Left renal pelvis (tissue), 4 donors: ENCODE measurements around the gene PCNT. TPM values are rescaled to one million over a fixed set of nuclear protein-coding genes. Genes with fewer than 3 reads are reported as not detected.
"Not testable (repeated sequence)": the region's sequence is repeated elsewhere in the genome, so short reads cannot be mapped to it uniquely, and the experiment has no call there.

ENCODE experiments used
- DNase-seq, 4 donors: peaks; one replicate each; pipeline ENCODE4 v3.0.0-alpha.2; 2013; ENCODE audit warnings: low read depth in 4 of 4, low spot score in 3 of 4
- polyA plus RNA-seq, 4 donors: library from polyadenylated mRNA; unstranded; fragments of 120-200 nt; gene quantifications; one replicate each; pipeline ENCODE4 v1.2.1, GENCODE V29; 2013; ENCODE audit not compliant: insufficient read length in 4 of 4

PCNT gene
- polyA plus RNA-seq, 4 donors, result 25.5 to 43.2 (median 33.0) TPM

DNA sequence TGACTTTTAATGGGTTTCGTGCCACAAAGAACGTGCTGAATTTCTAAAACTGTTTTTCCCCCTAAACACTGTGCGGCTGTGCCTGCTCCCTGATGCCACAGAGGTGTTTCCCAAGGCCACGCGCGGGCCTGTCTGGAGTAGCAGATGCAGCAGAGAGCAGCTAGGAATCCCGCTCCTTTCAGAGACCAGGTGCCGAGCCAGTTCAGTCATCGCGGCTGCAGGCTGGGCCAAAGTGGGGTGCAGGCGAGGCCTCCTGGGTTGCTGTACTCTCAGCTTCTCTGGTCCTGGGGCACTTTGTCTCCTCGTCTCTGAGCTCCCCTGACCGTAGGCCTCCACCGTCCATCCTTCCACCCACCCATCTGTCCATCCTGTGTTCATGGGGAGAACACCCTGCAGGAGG lies 117.4 kb downstream of the PCNT start:
- no peak for DNase-seq

DNA sequence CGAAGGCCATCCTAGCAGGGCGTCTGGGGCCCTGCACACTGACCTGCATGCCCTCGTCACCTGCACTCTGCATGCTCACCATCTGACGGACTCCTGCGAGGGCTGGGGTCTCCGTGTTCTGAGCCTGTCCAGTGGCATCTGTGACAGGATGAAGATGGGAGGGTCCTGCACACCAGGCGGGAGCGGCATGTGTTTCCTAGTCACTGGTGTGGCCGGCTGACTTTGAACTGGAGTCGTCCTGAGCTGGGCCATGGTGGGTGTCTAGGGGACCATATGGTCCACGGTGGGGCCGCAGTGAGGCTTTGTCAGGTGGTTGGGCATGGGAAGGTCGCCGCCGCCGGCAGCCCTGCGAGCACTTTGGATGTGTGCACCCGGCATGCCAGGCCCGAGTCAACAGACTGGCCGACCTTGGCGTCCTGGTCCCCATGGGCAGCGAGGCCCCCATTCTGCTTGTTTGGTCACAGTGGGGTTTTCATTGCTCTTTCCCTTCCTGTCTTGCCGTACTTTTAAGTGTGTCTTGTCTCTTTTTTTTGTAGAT lies 118.1 kb downstream of the PCNT start:
- DNase-seq, result no peak

DNA sequence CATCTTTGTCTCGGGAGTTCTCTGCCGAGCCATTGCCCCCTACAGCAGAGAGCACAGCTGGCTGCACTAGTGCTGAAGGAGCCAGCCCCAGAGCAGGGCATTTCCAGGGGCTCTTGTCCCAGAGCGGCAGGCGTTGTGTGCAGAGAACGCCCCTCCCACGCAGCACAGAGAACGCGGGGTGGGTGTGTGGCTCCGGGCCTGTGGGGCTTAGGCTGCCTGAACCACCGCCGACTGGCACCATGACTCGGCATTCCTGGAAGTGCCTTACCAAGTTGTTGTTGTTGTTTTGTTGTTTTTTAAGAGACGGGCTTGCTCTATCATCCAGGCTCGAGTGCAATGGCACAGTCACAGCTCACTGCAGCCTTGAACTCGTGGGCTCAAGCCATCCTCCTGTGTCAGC lies 119.0 kb downstream of the PCNT start:
- no peak for DNase-seq

DNA sequence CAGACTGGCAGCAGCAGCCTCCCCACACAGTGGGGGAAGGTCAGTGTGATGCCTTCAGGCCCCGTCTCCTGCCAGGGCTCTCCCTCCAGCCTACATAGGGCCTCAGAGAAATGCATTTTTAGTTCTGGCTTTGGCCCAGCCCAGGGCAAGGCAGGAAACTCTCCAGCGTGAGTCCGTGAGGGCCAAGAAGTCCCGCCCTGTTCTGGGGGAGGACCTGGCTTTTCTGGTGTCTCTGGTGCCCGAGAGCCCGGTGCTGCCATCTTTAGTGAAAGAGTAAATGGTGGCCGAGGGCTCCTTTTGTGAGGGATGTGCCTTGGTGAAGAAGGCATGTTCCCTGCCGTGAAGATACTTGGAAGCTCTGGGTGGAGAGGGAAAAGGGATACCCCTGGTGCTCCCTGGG lies 120.0 kb downstream of the PCNT start:
- no peak for DNase-seq

- DNase-seq, result no peak
Measured at GRCh38 chr21:46448108-46448507, 124.2 kb downstream of the PCNT start.

GRCh38 chr21:46448855-46449254 lies 124.9 kb downstream of the PCNT start:
- not testable (repeated sequence) for DNase-seq

- no peak for DNase-seq
Measured at GRCh38 chr21:46452710-46453109, 128.8 kb downstream of the PCNT start.

GRCh38 chr21:46454142-46454541 lies 130.2 kb downstream of the PCNT start:
- DNase-seq, result no peak

DNA sequence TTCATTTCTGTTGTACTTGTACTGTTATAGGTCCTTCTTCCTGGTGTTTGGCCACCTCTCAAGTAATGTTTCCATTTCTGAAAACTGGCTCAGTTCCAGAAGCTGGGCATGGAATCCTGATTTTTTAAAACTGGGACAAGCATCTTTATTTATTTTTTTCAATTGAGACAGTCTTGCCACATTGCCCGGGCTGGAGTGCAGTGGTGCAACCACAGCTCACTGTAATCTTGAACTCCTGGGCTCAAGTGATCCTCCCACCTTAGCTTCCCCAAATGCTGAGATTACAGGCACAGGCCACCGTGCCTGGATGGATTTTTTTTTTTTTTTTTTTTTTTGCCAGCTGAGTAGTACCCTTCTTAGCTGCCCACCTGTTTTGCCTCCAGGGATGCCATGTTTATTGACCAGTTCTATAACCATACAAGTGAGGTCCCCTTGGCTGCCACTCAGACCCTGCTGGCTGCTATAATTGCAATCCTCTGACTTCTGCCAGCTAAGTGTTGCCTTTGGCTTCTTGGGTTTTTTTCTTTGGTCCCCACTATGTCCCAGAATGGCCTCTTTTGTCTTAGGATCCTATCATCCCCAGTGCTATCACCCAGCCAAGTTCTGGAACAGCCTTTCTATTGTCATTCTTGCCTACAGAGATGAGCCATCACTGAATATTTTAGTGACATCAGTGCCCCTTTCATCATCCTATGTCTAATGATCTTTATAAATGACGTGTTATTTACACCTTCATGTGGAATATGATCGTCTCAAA lies 130.9 kb downstream of the PCNT start:
- no peak for DNase-seq

- no peak for DNase-seq
Measured at GRCh38 chr21:46455575-46456385, 131.8 kb downstream of the PCNT start.

GRCh38 chr21:46456750-46457149 lies 132.8 kb downstream of the PCNT start:
- no peak for DNase-seq

DNA sequence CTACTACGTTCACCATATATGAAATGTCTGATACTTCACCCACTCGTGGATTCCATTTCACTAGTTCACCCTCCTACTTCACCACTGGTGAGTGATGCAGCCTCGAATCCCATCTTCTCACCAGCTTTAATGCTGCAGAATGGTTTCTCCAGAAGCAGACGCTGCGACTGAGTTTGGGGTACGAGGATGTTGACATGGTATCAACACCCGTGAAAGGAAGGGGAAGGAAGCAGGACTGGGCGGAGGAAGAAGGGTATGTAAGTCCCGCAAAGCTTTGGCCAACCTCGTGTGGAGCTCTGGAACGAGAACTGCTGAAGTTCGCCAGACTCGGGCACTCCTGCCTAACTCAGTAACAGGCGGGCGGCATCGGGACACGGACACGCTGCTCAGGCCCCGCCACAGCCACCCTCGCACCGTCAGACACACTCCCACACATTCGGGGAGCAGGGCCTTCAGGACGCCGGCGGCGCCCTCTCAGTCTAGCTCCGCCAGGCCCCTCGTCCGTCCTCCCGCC lies 133.9 kb downstream of the PCNT start:
- peak in 1 of 4 donors; percentile 9 for DNase-seq

DNA sequence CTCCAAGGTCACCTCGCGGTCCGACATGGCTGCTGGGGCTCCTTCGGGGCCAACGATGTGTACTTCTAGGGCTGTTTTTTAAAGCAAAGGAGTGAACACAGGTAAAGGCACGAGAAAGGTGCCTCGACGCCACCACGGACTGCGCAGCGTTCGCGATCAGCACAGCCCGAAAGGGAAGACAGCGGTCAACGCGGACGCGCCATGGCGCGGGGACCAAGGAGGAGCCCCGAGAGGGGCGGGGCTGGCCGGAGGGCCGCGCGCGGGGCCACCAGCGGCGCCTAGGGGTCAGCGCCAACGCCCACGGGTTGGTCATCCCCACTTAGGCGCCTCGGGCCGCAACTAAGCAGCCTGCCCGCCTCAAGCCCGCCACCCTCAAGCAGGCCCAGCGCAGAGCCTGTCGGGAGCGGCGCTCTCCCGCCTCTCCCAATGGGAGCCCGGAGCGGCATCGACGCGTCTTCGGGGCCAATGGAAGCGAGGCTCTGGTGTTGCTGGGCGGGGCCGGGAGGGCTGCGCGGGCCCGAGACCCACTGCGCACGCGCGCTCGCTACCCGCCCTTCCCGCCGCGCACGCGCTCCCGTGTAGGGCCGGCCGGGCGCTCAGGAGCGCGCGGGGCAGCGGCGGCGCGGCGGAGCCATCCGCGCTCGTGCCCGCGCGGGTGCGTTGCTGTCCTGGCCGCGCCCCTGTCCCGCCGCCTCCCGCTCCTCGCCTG lies 134.5 kb downstream of the PCNT start, which contains the start of gene DIP2A:
TSS of gene DIP2A (plus strand) at position 577 of the 709 bp plus-strand sequence. CDS start 241 bp downstream, outside the sequence.
- DNase-seq, result peak; percentile 90 to 96 (median 92)

- no peak for DNase-seq
Measured at GRCh38 chr21:46459024-46459355, 135.0 kb downstream of the PCNT start.

DNA sequence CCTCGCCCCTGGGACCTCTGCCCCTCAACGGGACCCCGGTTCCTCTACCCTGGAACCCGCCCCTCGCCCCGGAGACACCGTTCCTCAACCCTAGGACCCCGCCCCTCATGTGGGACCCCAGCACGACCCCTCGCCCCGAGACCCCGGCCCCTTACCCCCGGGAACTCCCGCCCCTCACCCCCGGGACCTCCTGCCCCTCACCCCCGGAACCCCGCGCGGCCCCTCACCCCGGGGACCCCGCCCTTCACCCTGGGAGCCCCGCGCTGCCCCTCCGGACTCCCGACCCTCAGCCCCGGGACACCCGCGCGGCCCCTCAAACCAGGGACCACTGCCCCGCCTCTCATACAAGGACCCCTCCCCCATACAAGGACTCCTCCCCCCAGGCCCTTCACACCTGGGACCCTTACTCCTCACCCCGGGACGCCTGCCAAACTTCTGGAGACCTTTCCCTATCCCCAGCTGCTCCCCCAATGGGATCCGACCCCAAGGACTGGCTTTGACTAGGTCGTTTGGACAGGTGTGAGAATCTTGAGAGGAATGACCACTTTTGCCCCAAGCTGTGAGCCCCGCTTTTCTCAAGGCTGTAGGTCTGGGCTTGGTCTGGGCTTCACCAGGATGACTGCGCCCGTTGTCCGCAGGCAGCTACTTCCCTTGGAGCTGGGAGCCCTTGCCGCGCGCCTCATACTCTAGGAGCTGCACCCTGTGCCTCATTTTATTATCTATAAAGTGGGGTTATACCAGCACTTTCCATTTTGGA lies 135.6 kb downstream of the PCNT start:
- DNase-seq, result no peak

GRCh38 chr21:46461909-46462308 lies 138.0 kb downstream of the PCNT start:
- no peak for DNase-seq

DNA sequence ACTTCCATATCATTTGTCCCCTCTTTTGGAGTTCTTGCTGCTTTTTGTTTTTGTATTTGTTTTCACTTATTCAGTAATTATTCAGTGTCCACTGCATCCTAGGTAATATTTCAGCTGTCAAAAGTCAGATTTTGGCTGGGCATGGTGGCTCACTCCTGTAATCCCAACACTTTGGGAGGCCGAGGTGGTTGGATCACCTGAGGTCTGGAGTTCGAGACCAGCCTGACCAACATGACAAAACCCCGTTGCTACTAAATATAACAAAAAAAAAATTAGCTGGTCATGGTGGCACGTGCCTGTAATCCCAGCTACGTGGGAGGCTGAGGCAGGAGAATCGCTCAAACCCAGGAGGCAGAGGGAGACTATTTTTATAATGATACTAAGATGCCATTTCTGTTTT lies 141.2 kb downstream of the PCNT start:
- not testable (repeated sequence) for DNase-seq

DNA sequence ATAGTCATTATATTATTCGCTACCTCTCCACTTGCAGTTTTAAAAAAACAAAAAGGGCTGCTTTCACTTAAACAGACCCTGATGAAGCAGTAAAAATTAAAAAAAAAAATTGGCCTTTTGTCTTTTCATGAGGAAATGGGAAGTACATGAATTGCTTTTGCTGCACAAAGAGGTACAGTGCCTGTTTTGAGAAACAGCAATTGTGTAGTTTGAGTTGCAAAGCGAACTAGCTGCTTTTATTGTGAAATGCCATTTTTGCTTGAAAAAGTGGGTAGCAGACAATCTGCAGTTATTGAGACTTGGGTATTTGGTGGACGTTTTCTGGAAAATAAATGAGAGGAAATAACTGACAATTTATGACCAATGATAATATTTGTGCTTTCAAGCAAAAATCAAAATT lies 141.7 kb downstream of the PCNT start:
- DNase-seq, result no peak

DNA sequence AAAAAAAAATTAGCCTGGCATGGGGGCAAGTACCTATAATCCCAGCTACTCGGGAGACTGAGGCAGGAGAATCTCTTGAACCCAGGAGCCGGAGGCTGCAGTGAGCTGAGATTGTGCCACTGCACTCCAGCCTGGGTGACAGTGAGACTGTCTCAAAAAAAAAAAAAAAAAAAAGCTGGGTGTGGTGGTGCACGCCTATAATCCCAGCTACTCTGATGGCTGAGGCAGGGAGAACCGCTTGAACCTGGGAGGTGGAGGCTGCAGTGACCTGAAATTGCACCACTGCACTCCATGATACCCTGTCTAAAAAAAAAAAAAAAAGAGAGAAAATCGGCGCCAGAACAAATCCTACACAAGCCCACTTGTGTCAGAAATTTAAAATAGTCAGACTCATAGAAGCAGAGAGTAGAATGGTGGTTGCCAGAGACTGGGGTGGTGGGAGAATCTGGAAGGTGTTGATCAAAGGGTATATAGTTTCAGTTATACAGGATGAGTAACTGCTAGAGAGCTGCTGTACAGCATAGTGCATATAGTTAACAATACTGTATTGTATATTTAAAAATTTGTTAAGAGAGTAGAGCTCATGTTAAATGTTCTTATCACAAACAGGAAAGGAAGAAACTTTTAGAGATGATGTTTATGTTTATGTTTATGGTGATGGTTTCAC lies 144.3 kb downstream of the PCNT start:
- DNase-seq, result no peak

GRCh38 chr21:46469275-46469674 lies 145.3 kb downstream of the PCNT start:
- no peak for DNase-seq
